ENCODE data around the gene NMNAT1.
A peak's percentile ranks its signal among the peaks of the same experiment; 100 is the strongest.
"Not testable (repeated sequence)": the region's sequence is repeated elsewhere in the genome, so short reads cannot be mapped to it uniquely, and the experiment has no call there.

The NMNAT1 gene

GRCh38 chr1:10021992-10022391, 78.7 kb downstream of the NMNAT1 start:
- DNase-seq = not testable (repeated sequence)

- no peak for DNase-seq
These were observed 79.4 kb downstream of the NMNAT1 start for GRCh38 chr1:10022656-10023055.

GRCh38 chr1:10025354-10025753, 82.1 kb downstream of the NMNAT1 start:
- no peak for DNase-seq

GRCh38 chr1:10027027-10027426, 83.8 kb downstream of the NMNAT1 start:
- DNase-seq = no peak

- DNase-seq = not testable (repeated sequence)
These were observed 85.8 kb downstream of the NMNAT1 start for GRCh38 chr1:10028956-10029500.

- no peak for DNase-seq
These were observed 88.2 kb downstream of the NMNAT1 start for GRCh38 chr1:10031461-10031860.

GRCh38 chr1:10032590-10033358, 89.5 kb downstream of the NMNAT1 start, which contains the start of gene UBE4B:
TSS of gene UBE4B (plus strand) at chr1:10032958. CDS start at chr1:10033671, 713 bp downstream.
- peak; percentile 99 for DNase-seq

GRCh38 chr1:10033359-10033845, 90.1 kb downstream of the NMNAT1 start:
- no peak for DNase-seq
